GM10248 (cell line): ENCODE measurements around the gene RPL6.
"Not testable (repeated sequence)": the region's sequence is repeated elsewhere in the genome, so short reads cannot be mapped to it uniquely, and the experiment has no call there.

Experiments used
- CTCF ChIA-PET: fragments of 300-600 bp; sonication (Branson Sonifier 250); formaldehyde crosslinking; extraction: SDS; loops from one replicate; lab custom pipeline; 2021; ENCODE audit warnings: antibody characterized with exemption; lab: Yijun Ruan, JAX
- POLR2A ChIA-PET: fragments of 350-650 bp; sonication (Branson Sonifier 250); formaldehyde crosslinking; extraction: SDS; loops from one replicate; lab custom pipeline; 2020; ENCODE audit warnings: antibody characterized with exemption; lab: Yijun Ruan, JAX
- DNase-seq: peaks from one replicate; pipeline ENCODE4 v3.0.0; 2012; ENCODE audit errors: extremely low spot score
- CTCF ChIP-seq: IDR thresholded peaks from 2 replicates; pipeline ENCODE4 v1.5.1; 2012; ENCODE audit warnings: mild to moderate bottlenecking, low read depth; ENCODE audit errors: extremely low read depth, missing control alignments, control extremely low read depth

The RPL6 gene

DNA sequence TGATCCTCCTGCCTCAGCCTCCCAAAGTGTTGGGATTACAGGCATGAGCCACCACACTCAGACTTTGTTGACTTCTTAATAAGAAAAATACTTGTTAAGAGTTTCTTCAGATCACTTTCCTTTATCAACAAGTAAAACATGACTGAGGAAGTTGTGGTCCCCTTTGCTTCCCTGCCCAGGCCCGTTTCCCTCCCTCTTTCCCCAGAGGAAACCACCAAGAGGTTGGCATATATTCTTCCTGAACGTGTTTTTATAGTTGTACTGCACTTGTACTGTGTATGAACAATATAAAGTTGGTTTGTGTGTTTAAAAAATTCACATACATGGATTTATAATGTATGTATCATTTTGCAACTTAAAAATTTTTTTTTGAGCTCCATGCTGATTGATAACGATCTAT, 37.7 kb upstream of the RPL6 start:
- ChIA-PET CTCF (no interaction called here), POLR2A (interaction anchor here (0.7 kb wide), 1 partner anchor 434 kb away, joined by 7 read pairs; the partner anchor contains the start of gene TMEM116)
- no peak for TF ChIP-seq CTCF
- no peak for DNase-seq

DNA sequence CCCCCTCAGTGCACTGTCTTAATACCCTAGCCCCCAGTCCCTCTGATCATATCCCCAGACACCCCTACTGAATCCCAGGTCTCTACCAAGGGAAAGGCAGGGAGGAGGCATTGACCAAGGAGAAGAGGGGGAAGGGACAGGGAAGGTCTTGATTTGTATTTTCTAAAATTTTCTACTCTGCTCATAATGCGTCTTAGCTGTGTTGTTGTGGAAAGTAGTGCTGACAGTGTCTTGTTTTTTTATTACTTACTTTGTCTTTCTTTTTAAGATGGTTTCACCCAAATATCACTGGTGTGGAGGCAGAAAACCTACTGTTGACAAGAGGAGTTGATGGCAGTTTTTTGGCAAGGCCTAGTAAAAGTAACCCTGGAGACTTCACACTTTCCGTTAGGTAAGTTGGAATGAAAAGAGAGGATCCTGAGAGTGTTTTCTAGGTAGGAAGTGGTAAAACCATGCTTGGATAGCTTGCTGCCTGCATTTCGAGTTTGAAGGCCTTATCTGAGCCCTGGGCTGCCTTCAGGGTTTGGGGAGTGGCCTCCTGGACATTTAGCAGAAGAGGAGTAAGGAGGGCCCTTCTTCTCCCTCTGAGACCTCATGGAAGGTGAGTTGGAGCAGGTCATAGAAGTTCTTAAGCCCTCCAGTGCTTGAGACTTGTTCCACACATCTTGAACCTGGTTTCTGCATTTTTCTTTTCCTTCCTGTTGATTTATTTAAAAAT, 36.8 kb upstream of the RPL6 start:
- no peak for DNase-seq
- ChIA-PET POLR2A (no interaction called here), CTCF (no interaction called here)
- no peak for TF ChIP-seq CTCF

GRCh38 chr12:112443916-112444315, 34.5 kb upstream of the RPL6 start:
- no peak for DNase-seq
- ChIA-PET POLR2A (no interaction called here), CTCF (no interaction called here)
- no peak for TF ChIP-seq CTCF

GRCh38 chr12:112440653-112441052, 31.2 kb upstream of the RPL6 start:
- CTCF ChIA-PET, result interaction anchor here (1.2 kb wide), 1 partner anchor 28 kb away, joined by 3 read pairs; no protein-coding TSS in a partner anchor
- POLR2A ChIA-PET, result interaction anchor here (0.6 kb wide), 2 partner anchors 10 to 755 kb away, joined by 4 to 5 read pairs; partner anchors contain the start of genes ACAD10 and BRAP
- not testable (repeated sequence) for DNase-seq

DNA sequence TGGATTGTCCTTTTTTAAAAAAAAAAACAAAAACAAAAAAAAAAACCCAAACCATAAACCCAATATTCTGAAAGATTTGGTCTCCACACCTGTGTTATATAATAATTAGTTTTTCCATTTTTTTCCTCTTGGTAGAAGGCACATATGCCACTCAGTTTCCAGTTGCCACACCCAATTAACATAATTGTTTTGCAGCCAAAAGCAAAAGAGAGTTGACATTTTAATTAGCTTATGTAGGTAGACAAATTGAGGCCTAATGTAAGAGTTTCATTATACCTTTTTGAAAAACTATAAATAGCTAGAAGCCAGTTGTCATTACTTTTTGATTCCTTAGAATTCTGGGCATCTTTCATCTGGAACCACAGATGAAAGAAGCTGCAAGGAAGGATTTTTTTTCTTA, 30.4 kb upstream of the RPL6 start:
- ChIA-PET CTCF (interaction anchor here (1.2 kb wide), 1 partner anchor 29 kb away, joined by 3 read pairs; no protein-coding TSS in a partner anchor), POLR2A (no interaction called here)
- no peak for DNase-seq
- no peak for TF ChIP-seq CTCF

GRCh38 chr12:112438645-112439044, 29.2 kb upstream of the RPL6 start:
- CTCF ChIA-PET, POLR2A ChIA-PET: not testable (repeated sequence)

DNA sequence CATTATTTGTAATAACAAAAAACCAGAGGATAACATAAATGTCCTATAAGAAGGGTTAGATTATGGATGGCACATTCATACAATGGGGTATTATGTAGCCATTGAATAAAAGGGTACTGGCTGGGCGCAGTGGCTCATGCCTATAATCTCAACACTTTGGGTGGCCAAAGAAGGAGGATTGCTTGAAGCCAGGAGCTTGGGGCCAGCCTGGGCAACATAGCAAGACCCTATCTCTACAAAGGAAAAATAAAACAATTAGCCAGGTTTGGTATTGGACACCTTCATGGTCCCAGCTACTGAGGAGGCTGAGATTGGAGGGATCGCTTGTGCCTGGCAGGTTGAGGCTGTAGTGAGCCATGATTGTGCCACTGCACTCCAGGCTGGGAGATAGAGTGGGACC, 24.1 kb upstream of the RPL6 start:
- no peak for DNase-seq
- CTCF ChIA-PET, result no interaction called here
- POLR2A ChIA-PET, result no interaction called here
- TF ChIP-seq CTCF, result no peak

More at GRCh38 chr12:112438645-112439044, 29.2 kb upstream of the RPL6 start:
- DNase-seq, result not testable (repeated sequence)

DNA sequence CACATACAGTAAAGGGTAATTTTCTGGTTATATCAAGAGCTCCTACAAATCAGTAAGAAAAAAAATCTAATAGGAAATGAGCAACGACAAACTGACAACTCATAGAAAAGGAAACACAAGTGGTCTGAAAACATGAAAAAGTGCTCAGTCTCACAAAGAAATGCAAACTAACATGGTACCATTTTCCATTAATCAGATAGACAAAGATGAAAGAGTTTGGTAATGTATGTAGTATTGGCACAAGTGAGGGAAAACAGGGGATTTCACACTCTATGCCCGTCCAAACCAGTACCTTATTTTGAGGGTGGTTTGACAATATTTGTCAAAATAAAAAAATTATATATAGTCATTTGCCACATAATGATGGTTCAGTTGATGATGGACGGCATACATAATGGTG, 22.6 kb upstream of the RPL6 start:
- ChIA-PET POLR2A (no interaction called here), CTCF (no interaction called here)
- no peak for TF ChIP-seq CTCF
- DNase-seq, result no peak
